Hindlimb muscle (tissue), 1 donor: ENCODE measurements around the gene NRCAM. TPM values are rescaled to one million over a fixed set of nuclear protein-coding genes. Genes with fewer than 3 reads are reported as not detected.
"Not testable (repeated sequence)": the region's sequence is repeated elsewhere in the genome, so short reads cannot be mapped to it uniquely, and the experiment has no call there.

Experiments
- DNase-seq: peaks from one replicate; pipeline ENCODE4 v3.0.0-alpha.2; 2013
- polyA plus RNA-seq: library from polyadenylated mRNA; unstranded; fragments of 120-200 nt; gene quantifications from one replicate; pipeline ENCODE4 v1.2.1, GENCODE V29; 2013; ENCODE audit not compliant: insufficient read length

NRCAM gene
- polyA plus RNA-seq, 1 donor = 35.1 TPM

- not testable (repeated sequence) for DNase-seq
Measured at GRCh38 chr7:108340406-108340805, 115.8 kb downstream of the NRCAM start.

DNA sequence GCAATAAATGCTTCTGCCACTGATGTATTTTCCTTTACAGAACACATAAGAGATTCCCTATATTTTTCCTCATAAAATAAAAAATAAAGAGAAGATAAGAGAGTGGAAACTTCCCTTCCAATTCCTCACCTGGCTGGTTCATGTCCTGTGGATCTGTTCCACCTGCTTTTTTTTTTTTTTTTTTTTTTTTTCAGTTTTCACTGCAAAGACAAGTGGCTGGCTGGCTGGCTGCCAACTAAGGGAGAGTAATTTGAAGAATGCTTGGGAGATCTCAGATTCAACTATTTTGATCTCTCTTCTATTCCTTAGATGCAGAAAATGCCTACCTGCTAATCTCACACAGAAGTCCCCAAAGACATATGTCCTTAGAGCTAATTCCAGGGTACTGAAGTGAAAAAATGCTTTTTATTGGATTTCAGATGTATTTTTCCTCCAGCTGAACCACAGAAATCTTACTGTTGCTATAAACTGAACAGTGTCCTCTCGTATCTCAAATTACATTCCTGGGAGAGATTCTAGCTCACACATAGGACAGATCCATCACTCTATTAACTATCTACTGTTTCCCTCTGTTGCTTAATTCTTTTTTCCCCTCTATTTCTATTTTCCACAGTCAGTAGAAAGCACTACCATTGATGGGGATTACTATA, 120.8 kb downstream of the NRCAM start:
- DNase-seq = no peak

DNA sequence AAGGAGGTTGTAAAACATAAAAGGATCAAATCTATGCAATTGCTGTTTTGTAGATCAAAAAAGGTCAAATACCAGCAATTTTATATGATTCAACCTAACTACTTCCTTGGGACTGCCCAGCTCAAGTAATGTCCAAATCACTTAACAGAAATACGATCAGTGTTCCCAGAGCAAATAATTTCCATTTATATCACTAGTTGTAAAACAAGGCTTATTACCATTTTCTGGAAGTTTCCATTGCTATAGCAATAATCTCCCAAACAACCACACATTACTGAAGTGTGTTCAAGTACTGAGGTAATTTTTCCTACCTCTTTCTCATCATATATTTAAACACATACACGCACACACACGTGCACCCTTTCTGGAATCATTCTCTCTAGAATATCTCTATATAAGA, 123.3 kb downstream of the NRCAM start:
- no peak for DNase-seq

GRCh38 chr7:108331971-108332370, 124.3 kb downstream of the NRCAM start:
- no peak for DNase-seq

DNA sequence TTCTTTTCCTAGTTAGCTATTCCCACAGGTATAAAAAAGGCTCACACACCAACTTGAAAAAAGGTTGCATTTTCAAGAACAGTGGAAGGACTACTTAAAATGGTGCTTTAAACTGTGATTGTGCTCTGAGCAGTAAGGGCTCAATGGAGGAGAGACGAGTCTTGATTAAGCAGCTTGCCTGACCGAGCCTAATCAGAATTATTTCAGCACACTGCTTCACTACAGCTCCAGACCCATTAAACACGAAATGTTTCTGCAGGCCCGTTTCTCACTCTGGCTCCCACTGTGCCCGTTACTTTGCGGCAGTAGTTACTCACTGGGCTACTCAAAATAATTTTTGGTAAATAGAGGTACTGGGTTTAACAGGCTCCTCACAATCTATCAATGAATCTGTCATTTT, 126.0 kb downstream of the NRCAM start:
- DNase-seq = no peak

DNA sequence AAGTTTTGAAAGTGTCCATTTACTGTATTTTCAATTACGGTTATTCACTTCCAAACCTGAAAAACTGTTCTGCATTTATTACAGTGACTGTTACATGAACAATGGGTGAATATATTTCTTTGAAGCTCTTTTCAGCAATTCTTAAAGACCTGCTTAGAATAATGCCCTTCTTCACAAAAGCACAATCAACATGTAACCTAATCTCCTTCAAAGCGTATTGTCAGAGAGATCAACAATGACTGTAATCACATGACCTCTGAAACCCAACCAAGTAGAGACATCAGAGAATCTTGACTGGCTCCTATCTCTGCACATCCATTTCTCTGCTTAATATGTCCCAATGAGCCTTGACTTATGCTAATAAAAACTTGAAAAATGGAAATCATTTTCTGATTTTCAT, 126.7 kb downstream of the NRCAM start:
- no peak for DNase-seq

DNA sequence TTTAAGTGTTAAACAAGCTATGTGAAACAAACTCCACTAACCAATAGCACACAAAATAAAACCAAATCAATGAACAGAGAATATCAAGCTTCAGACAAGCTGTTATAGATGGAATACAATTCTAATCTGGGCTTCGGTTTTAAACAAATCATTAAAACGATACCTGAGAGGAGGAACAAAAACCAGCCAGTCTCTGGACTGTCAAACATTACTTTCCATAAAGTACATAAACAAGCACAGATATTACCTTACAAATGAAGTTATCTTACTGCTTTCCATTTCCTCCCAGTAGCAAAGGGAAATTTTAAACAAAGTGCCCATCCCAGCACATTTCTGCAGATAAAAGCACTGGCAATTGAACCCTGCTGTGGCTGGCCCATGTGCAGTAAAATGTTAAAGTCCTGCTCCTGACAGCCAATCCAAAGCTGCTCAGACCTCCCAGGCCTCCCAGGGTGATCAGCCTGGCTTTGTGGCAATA, 128.0 kb downstream of the NRCAM start:
- no peak for DNase-seq

DNA sequence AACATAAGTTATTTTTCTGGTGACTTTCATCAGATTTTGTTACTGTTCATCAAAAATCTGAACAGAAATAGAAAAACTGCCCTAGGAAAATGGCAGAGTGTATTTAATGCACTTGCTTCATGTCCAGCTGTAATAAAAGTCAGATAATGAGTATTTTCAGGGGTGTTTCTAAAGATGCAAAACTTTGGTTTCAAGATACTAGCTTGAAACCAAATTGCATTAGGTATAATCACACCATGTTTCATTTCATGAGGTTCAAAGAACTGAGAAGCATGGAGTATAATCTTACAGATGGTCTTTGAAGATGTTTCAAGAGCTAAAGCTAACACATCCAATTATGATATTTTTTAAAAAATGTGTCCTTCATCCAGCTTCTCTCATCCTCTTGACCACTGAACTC, 128.9 kb downstream of the NRCAM start:
- no peak for DNase-seq

DNA sequence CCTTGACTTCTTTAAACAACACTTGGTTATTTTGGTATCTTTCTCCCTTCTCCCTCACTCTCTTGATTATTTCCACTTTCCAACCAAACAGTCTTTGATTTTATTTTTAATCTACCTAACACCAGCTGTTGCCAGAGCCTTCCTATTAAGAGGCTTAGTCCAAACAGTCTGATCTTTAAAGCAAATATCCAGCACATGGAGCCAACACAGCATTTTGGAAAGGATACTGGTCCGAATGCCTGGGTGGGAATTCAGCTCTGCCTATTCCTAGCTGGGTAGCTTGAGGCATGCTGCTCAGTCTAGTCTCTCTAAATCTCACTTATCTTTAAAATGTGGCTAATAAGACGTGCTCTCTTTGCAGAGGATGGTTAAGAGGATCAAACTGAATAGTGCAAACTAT, 129.3 kb downstream of the NRCAM start:
- DNase-seq = no peak

DNA sequence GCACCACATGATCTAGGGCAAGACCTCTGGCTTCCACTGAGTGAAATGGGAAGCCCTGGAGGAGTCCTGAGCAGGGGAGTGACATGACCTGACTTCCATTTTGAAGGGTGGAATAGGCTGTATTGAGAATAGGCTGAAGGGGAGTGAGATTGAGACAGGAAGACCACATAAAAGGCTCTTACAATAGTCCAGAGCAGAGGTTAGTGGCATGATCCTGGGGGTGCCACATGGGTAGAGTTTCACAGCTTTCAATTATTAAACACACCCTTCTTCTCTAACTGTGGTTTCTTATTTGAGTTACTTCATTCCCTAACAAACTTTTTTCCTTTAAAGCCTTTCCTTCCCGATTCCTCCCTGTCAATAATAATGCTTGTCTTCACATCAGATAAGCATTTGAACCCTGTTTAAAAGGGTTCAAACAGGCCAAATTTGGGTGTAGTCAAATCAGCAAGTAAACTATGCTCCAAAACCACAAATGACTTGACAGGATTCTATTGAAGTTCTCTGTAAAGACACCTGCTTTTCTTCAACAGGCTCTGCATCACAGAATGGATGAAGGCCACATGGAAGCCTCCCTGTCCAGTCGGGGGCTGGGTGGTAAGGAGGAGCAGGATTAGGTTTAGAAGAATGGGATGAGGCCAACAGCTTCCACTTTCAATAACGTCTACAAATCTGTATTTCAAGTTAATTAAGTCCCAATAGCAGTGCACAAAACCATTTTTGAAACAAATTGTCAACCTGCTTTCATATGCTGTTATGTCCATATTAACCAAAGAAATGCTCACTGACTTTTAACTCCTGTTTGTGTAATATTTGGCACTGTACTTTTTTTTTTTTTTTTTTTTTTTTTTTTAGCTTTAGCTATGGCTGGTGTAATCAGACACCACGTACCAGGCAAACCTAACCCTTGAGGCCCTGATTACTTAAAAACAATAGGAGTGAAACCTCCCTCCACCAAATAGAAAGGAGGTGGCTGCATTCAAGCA, 131.9 kb downstream of the NRCAM start:
- DNase-seq = no peak

GRCh38 chr7:108322925-108323832, 133.1 kb downstream of the NRCAM start:
- no peak for DNase-seq

DNA sequence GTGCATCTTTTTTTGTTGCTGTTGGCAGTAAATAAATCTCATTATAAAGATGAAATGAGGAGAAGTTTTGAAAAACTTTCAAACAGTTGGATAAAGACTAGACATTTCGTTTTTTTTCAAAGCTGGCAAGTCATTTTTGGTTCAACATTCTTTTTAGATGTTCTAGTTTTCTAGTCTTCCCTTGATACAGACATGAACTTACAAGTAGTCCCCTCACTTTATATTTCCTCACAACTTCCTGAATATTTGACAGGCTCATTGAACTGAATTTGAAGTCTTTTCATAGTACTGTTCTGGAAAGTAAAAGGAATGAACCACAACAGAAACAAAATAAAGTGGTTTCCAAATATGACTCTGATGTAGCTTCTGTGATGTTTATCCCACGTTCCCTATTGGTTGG, 134.2 kb downstream of the NRCAM start:
- DNase-seq = no peak

- DNase-seq = no peak
Measured at GRCh38 chr7:108321359-108321758, 134.9 kb downstream of the NRCAM start.

DNA sequence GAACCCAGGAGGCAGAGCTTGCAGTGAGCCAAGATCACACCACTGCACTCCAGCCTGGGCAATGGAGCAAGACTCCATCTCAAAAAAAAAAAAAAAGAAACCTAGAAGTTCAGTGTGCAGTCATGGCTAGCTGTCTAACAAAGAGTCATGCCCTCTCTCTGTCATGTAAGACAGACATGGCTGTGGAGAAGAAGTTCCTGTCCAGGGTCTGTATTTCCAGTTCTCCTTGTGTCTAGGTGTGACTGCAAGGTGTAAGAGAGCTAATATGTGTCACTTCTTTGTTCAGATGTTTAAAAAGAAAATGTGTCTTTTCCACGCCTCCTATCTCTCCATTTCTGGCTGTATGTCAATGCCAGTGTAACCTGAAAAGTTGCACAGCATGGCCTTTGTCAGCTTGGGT, 139.5 kb downstream of the NRCAM start:
- DNase-seq = no peak

DNA sequence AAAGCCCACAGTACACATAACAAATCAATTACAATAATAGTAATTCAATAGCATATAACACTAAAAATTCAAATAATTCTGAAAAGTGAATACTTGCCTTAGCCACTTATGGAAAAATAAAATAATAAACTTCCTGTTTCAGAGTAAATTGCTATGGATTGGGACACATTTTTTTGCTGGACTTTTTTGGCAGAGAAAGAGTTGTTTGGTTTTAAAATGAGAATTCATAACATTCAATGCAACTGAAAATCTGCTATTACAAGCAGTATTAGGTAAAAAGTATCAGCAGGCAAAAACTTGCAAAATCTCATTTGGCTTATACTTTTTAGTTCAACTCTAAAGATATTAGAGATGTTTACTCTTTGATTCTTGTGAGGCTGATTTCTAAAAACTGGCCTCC, 141.7 kb downstream of the NRCAM start:
- DNase-seq = no peak

DNA sequence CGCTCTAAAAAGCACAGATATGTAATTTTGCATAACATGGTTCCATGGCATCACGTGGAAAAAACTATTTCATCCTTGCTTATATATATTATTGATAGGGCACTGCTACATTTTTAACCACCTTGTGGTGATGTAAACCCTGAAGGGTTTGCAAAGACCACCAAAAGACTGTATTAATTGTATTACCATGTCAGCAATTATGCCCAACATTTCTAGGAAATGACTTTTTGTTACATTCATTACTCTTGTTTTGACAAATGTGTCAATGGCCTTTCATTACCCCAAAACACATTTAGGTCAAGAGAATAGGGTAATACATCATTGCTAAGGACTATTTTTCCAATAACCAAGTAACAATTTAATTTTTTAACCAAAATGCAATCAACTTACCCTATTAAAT, 142.2 kb downstream of the NRCAM start:
- no peak for DNase-seq

DNA sequence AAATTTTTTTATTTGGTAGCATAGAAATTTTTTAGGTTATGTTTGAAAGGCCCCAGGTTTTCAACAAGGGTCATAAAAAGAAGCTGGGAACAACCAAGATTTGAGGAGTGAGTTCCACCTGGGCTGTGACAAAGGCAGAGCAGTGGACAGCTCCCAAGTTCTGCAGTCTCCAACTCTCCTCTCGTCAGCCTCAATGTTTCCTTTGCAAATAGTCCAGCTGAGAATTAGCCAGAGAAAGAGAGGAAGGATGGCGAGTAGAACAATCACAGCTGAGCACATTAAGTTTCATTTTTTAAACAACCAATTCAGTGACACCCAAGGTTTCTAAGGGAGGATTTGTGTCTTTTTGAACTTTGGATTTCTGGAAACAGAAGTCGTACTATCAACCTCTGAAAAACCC, 143.2 kb downstream of the NRCAM start:
- DNase-seq = peak; percentile 7

DNA sequence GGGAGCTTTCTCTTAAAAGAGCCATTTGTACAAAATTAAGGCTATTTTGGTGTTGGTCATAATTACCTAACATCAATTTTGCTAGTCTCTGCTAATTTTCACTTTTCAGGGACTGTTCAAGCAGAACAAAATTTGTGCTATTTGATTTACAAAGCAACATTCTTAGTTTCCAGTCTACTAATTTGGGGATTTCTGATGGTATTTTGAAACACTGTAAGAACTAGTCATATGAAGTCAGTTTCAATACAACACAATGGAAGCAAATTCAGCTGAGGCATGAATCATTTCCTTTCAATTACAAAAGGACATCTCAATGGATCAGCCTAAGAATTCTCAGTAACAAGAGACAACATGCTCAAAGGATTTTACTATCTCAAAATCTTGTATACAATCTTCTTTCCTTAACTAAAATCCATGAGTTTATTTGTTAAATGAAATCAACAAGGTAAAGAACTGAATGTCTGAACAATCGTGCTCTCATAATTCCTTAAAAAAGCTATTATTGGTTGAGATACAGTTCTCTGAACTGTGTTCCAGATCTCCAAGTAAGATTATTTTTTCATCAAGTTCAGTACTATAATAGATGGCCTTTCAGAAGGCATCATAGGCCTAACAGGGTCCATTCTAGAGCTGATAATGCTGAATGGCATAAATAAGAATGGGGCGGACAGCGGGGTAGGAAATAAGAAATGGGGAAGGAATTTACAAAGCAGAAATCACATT, 144.6 kb downstream of the NRCAM start:
- DNase-seq = no peak

DNA sequence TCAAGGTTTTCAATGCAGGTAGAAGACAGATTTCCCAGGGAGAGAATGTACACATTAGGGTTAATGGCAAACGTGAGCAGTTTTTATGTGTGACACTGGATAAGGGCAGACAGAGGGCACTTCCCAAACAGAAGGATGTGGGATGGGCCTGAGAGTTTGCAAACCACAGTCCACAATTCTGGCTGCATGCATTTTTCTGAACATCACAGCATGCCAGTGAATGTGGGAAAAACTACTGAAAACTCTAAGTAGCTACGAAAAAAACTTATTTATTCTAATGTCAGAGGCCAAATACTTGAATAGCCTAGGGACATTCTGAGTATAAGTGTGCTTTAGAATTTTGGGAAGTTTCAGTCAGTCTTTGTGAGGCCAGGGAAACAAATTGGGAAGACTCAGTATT, 145.9 kb downstream of the NRCAM start:
- DNase-seq = no peak

DNA sequence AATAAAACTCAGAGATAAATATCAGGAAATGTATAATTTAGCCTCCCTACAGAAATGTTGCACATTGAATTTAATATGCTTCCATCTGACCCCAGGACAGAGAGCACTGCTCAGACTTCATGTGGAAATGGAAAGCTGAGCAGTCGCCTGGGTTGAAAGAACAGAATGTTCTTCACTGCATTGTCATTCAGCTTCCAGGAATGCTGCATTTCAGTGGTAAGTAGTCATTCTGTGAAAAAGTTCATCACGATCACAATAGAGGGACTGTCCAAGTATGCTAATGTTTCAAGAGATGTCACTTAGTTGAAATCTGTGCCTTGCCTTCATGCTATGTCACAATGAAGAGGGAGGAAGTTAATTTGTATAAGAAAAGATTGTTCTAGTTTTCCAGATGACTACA, 147.3 kb downstream of the NRCAM start:
- no peak for DNase-seq

DNA sequence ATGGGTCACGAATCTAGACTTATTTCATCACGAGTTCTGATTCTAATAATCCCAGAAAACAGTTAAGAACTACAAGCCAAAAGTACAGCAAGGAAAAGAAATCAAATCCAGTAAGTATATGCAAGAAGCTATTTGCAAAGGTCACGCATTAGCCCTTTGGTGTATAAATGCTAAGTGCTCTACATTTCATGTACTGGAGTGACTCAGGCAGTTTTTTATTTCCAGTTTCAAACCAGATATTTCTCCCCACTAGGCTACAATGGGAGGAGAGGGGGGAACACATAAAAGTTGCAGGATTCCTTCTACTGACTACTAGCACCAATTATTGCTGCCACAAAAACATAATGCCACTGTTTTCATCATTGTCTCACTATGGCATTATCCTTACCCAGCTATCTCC, 148.0 kb downstream of the NRCAM start:
- DNase-seq = no peak

DNA sequence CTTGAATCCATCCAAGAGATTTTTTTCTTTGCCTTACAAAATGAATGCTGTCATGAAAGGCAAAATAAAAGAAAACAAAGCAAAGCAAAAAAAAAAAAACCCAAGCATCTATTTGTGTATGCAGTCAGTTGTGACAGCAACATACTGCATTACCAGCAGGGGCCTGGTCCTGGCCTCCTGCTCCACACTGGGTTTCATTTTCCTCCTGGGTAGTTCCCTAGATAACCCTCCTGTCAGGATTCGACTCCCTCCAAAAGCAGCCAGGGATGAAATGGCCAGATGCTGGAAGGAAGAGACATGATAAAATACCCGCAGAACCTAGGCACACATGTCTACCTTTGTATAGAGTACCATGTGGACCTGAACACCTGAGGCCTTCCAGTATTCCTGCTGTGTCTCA, 148.6 kb downstream of the NRCAM start:
- no peak for DNase-seq
